Measurements from ENCODE around the gene DYNC1I2. TPM values are rescaled to one million over a fixed set of nuclear protein-coding genes. Genes with fewer than 3 reads are reported as not detected.

DYNC1I2 gene
- total and polyA plus RNA-seq, 2 donors (not counting 3 experiments of a cell fraction or from before 2014, with no cell fraction given), result 131 to 138 TPM

DNA sequence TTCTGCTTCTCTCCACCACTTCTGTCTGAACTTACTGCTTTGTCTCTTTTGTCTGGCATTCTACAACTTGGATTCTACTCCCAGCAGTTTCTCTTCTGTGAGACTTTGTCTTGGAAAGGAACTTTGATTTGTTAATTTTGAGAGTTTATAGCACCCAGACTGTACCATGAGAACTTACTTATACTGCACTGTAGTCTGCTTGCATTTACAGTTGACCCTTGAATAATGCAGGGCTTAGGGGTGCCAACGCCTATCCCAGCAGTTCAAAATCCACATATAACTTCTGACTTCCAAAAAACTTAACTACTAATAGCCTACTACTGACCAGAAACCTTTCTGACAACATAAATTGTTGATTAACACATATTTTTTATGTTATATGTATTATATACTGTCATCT lies 55.5 kb downstream of the DYNC1I2 start:
- Histone ChIP-seq H3K4me1 (ENCODE audit: control insufficient read depth, extremely low read depth, insufficient read depth, low read length) (no peaks in the 10 kb centered on the region), H2AFZ (ENCODE audit: low read depth, low read length) (no peak overlapping the region), H3K27me3 (ENCODE audit: control insufficient read depth in 2 of 2, insufficient read depth in 2 of 2, low read length in 2 of 2) (no peaks in the 10 kb centered on the region), H4K20me1 (replicated peaks; ENCODE audit: control insufficient read depth, extremely low read depth, insufficient read depth, low read length) (peaks cover 2% of the 10 kb centered on the region), H3K79me2 (ENCODE audit: control insufficient read depth, insufficient read depth, low read length) (no peaks in the 10 kb centered on the region), H3K9me1 (replicated peaks; ENCODE audit: control insufficient read depth, extremely low read depth, insufficient read depth, low read length) (no peaks in the 10 kb centered on the region), H3K27ac (ENCODE audit: insufficient read depth, low read depth, low read length) (no peak overlapping the region), H3K36me3 (ENCODE audit: control insufficient read depth in 2 of 2, extremely low read depth in 1 of 2, insufficient read depth in 2 of 2, low read length in 2 of 2) (peaks cover 6 to 24% of the 10 kb centered on the region in 2 experiments), H3K9ac (replicated peaks; ENCODE audit: extremely low read depth, insufficient read depth, low read length) (no peak overlapping the region), H3K9me3 (replicated peaks; ENCODE audit: control insufficient read depth, insufficient read depth, low read length) (no peaks in the 10 kb centered on the region), H3K4me2 (ENCODE audit: insufficient read depth, low read length) (no peak overlapping the region), H3K4me3 (replicated peaks in 1 of 3; ENCODE audit: insufficient read depth in 1 of 3, low read depth in 1 of 3, low read length in 3 of 3) (no peak overlapping the region)
- intact Hi-C loops (cut with micrococcal nuclease), result no loop called here
- BruUV-seq (replicated peaks), result no TSS peak
- dilution Hi-C loops (cut with MboI; ENCODE audit: extremely low pct_ligation_motif_present, low sequenced_read_pairs), result no loop called here
- TF ChIP-seq, protein P1, sequence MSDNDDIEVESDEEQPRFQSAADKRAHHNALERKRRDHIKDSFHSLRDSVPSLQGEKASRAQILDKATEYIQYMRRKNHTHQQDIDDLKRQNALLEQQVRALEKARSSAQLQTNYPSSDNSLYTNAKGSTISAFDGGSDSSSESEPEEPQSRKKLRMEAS (IDR thresholded peaks at IDR 0.05; ENCODE audit: insufficient read depth, insufficient read length), result no peak
- no peak for TF ChIP-seq JUN (IDR thresholded peaks at IDR 0.05; ENCODE audit: borderline replicate concordance, insufficient read depth, insufficient read length, low read depth)
- no peak for TF ChIP-seq POLR2A (IDR thresholded peaks at IDR 0.05; ENCODE audit: low read depth, low read length)
- TF ChIP-seq, protein P2, sequence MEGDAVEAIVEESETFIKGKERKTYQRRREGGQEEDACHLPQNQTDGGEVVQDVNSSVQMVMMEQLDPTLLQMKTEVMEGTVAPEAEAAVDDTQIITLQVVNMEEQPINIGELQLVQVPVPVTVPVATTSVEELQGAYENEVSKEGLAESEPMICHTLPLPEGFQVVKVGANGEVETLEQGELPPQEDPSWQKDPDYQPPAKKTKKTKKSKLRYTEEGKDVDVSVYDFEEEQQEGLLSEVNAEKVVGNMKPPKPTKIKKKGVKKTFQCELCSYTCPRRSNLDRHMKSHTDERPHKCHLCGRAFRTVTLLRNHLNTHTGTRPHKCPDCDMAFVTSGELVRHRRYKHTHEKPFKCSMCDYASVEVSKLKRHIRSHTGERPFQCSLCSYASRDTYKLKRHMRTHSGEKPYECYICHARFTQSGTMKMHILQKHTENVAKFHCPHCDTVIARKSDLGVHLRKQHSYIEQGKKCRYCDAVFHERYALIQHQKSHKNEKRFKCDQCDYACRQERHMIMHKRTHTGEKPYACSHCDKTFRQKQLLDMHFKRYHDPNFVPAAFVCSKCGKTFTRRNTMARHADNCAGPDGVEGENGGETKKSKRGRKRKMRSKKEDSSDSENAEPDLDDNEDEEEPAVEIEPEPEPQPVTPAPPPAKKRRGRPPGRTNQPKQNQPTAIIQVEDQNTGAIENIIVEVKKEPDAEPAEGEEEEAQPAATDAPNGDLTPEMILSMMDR (IDR thresholded peaks at IDR 0.05; ENCODE audit: extremely low read depth in 1 of 2, insufficient read depth in 1 of 2, low read depth in 1 of 2, low read length in 2 of 2), result no peak
- ChIA-PET CTCF (no interaction called here), POLR2A (no interaction called here)
- no peak for FAIRE-seq
- DNase-seq (ENCODE audit: low read depth, low spot score), result no peak

DNA sequence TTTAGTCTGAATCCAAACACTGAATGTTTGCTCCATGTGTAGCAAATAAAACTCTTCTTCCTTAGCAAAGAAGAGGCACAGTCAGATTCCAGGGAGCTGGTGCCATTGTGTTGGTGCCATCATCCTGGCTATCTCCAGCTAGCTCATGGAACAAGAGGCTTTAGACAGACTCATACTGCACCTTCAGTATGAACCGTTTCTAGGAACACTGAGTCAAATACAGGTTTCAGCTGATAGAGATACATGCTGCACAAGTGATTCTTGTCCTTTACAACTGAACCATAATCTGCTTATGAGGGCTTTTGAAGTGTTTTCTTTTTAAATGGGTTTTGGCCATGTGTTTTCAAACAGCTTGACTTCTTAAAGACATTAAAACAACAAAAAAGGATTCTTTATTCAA lies 57.9 kb downstream of the DYNC1I2 start:
- POLR2A ChIA-PET, result no interaction called here
- no peak overlapping the region for H3K27ac ChIP-seq (ENCODE audit: insufficient read depth, low read depth, low read length)
- dilution Hi-C loops (cut with MboI; ENCODE audit: extremely low pct_ligation_motif_present, low sequenced_read_pairs), result no loop called here
- no peak overlapping the region for H3K9ac ChIP-seq (replicated peaks; ENCODE audit: extremely low read depth, insufficient read depth, low read length)
- no peaks in the 10 kb centered on the region for H3K27me3 ChIP-seq (ENCODE audit: control insufficient read depth in 2 of 2, insufficient read depth in 2 of 2, low read length in 2 of 2)
- no peaks in the 10 kb centered on the region for H3K79me2 ChIP-seq (ENCODE audit: control insufficient read depth, insufficient read depth, low read length)
- no peaks in the 10 kb centered on the region for H3K9me3 ChIP-seq (replicated peaks; ENCODE audit: control insufficient read depth, insufficient read depth, low read length)
- no peak overlapping the region for H2AFZ ChIP-seq (ENCODE audit: low read depth, low read length)
- H3K4me1 ChIP-seq (ENCODE audit: control insufficient read depth, extremely low read depth, insufficient read depth, low read length), result no peaks in the 10 kb centered on the region
- DNase-seq (ENCODE audit: low read depth, low spot score), result no peak
- CTCF ChIA-PET, result interaction anchor here (0.8 to 3.0 kb wide), 2 partner anchors 22 to 42 kb away, joined by 3 to 10 read pairs; no protein-coding TSS in a partner anchor
- FAIRE-seq, result no peak
- H3K4me2 ChIP-seq (ENCODE audit: insufficient read depth, low read length), result no peak overlapping the region
- peaks cover 4 to 28% of the 10 kb centered on the region in 2 experiments for H3K36me3 ChIP-seq (ENCODE audit: control insufficient read depth in 2 of 2, extremely low read depth in 1 of 2, insufficient read depth in 2 of 2, low read length in 2 of 2)
- no TSS peak for BruUV-seq (replicated peaks)
- H3K9me1 ChIP-seq (replicated peaks; ENCODE audit: control insufficient read depth, extremely low read depth, insufficient read depth, low read length), result no peaks in the 10 kb centered on the region
- intact Hi-C loops (cut with micrococcal nuclease), result no loop called here
- no peak overlapping the region for H3K4me3 ChIP-seq (replicated peaks in 1 of 3; ENCODE audit: insufficient read depth in 1 of 3, low read depth in 1 of 3, low read length in 3 of 3)
- H4K20me1 ChIP-seq (replicated peaks; ENCODE audit: control insufficient read depth, extremely low read depth, insufficient read depth, low read length), result peaks cover under 1% of the 10 kb centered on the region
- no peak for TF ChIP-seq MYC (IDR thresholded peaks at IDR 0.05; ENCODE audit: low read depth, low read length)
- TF ChIP-seq JUN (IDR thresholded peaks at IDR 0.05; ENCODE audit: borderline replicate concordance, insufficient read depth, insufficient read length, low read depth), result no peak
- TF ChIP-seq, protein P1 (IDR thresholded peaks at IDR 0.05; ENCODE audit: insufficient read depth, insufficient read length), result no peak
